Neuron (in vitro differentiated cells): Measurements from ENCODE around the gene PSMD5.

Experiments
- H2AFZ ChIP-seq: one replicate; pipeline ENCODE4 v1.6.1; 2013; ENCODE audit warnings: low read depth, mild to moderate bottlenecking, inconsistent platforms, low read length, moderate library complexity
- H3K27me3 ChIP-seq: one replicate; pipeline ENCODE4 v1.6.1; 2013; ENCODE audit warnings: low read length; ENCODE audit not compliant: insufficient read depth
- H3K36me3 ChIP-seq: one replicate; pipeline ENCODE4 v1.6.1; 2013; ENCODE audit warnings: low read length; ENCODE audit not compliant: insufficient read depth
- H3K4me1 ChIP-seq: one replicate; pipeline ENCODE4 v1.6.1; 2013; ENCODE audit warnings: low read length; ENCODE audit not compliant: insufficient read depth
- H3K4me3 ChIP-seq: 2 replicates; pipeline ENCODE4 v1.5.1; 2013; ENCODE audit warnings: mild to moderate bottlenecking, low read length, moderate library complexity
- H3K9me3 ChIP-seq: one replicate; pipeline ENCODE4 v1.6.1; 2013; ENCODE audit warnings: low read length

PSMD5 gene

DNA sequence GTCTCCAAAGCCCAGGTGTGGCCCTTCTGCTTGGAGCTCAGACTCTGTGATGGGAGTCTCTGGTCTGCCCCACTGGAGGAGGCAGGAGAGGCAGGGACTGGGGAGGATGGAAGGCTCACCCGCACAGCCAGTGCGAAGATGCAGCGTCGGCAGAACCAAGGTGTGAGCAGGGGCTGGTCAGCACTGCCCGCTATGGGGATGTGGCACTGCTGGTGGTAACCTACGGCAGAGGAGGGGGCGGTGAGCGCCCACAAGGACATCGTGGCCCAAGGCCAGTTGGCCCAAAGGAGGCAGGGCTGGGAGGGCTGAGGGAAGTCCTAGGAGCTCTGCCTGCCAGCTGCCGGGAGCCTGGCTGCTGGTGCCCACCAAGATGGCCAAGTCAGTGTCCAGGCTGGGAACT, 27.0 kb upstream of the PSMD5 start:
- Histone ChIP-seq H3K9me3 (peaks cover 3% of the 10 kb centered on the region), H3K27me3 (no peaks in the 10 kb centered on the region), H3K4me3 (no peak overlapping the region), H2AFZ (no peak overlapping the region), H3K4me1 (no peaks in the 10 kb centered on the region), H3K36me3 (peaks cover 62% of the 10 kb centered on the region)

DNA sequence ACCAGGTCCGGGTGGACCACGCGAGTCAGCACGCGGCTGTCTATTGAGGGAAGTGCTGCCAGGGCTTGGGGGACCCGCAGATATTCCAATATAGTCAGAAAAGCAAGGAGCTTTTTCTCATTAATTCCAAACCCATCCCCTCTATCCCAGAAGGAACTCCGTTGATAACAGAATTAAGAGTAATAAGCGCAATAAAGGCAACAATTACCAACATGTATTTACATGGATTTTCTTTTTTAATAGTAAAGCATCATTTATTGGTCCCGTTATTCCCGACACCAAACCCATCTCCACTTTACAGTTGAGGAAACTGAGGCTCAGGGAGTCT, 26.6 kb upstream of the PSMD5 start:
- peaks cover 58% of the 10 kb centered on the region for H3K36me3 ChIP-seq
- no peak overlapping the region for H2AFZ ChIP-seq
- H3K27me3 ChIP-seq = no peaks in the 10 kb centered on the region
- peaks cover 3% of the 10 kb centered on the region for H3K9me3 ChIP-seq
- H3K4me3 ChIP-seq = no peak overlapping the region
- no peaks in the 10 kb centered on the region for H3K4me1 ChIP-seq

DNA sequence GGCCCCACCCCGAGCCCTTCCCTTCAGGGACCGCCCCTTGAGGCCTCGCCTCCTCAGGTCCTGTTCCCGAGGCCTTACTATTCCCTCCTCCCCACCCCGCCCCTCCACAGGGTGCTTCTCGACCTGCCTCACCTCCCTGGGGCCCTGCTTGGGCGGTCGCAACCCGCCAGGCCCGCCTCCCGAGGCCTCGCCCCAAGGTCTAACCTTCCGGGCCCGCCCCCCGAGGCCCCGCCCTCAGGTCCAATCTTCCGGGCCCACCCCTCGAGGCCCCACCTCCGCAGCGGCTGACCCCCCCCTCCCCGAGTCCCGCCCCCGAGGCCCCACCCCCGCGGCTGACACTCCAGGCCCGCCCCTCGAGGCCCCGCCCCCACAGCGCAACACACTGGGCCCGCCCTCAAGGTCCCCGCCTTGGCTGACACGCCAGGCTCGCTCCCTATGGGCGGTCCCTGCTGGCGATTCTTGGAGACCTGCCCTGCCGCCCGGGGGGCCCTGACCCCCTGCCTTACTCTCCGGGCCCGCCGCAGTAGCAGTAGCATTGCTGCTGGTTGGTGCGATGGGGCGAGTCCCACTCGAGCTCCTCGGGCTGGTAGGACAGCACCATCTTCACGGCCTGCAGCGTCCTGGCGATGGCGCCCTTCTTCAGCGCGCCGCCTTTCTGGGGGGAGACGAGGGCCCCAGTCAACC, 26.1 kb upstream of the PSMD5 start:
- Histone ChIP-seq H3K4me3 (no peak overlapping the region), H3K4me1 (no peaks in the 10 kb centered on the region), H2AFZ (no peak overlapping the region), H3K9me3 (peaks cover 3% of the 10 kb centered on the region), H3K27me3 (no peaks in the 10 kb centered on the region), H3K36me3 (peaks cover 54% of the 10 kb centered on the region)

DNA sequence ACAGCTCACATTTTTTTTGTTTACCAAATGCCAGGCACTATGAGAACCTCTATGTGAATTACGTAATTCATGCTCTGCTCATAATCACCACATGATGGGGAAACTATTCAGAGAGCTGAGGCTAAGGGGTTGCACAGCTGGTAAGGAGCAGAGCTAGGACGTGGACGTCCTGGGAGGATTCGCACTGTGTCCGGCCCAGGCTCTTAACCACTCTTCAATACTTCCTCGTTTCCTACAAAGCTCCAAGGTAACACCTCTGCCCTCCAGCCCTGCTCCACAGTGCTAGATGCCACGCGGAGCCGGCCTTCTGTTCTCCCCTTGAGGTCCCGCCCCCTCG, 25.6 kb upstream of the PSMD5 start:
- H3K4me3 ChIP-seq = no peak overlapping the region
- no peaks in the 10 kb centered on the region for H3K27me3 ChIP-seq
- peaks cover 53% of the 10 kb centered on the region for H3K36me3 ChIP-seq
- H3K4me1 ChIP-seq = no peaks in the 10 kb centered on the region
- H3K9me3 ChIP-seq = peaks cover 3% of the 10 kb centered on the region
- no peak overlapping the region for H2AFZ ChIP-seq

DNA sequence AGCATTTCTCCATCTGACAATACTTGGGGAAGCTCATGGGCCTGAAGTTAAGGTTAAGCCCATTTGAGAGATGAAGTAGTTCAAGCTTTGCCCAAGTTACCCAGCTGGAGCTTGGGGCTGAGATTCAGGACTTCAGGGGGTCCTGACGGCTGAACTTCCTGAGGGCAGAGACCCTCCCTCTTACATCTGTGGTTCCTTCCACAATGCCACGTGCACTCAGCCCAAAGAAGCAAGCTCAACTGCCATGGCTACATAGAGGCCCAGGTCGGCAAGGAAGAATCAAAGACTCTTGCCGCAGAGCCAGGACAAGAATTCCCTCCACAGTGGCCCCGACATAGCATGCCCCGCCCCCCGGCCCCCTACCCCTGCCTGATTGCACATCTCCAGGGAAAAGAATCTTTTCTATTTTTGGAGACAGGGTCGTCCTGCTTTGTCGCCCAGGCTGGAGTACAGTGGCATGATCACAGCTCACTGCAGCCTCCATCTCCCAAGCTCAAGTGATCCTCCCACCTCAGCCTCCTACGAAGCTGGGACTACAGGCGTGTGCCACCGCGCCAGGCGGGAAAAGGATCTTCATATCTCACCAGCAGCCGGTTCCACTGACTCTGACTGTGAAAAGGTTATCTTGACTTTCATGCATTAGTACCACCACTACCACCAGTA, 25.1 kb upstream of the PSMD5 start:
- Histone ChIP-seq H3K4me3 (no peak overlapping the region), H2AFZ (no peak overlapping the region), H3K27me3 (no peaks in the 10 kb centered on the region), H3K9me3 (peaks cover 3% of the 10 kb centered on the region), H3K36me3 (peaks cover 52% of the 10 kb centered on the region), H3K4me1 (no peaks in the 10 kb centered on the region)

DNA sequence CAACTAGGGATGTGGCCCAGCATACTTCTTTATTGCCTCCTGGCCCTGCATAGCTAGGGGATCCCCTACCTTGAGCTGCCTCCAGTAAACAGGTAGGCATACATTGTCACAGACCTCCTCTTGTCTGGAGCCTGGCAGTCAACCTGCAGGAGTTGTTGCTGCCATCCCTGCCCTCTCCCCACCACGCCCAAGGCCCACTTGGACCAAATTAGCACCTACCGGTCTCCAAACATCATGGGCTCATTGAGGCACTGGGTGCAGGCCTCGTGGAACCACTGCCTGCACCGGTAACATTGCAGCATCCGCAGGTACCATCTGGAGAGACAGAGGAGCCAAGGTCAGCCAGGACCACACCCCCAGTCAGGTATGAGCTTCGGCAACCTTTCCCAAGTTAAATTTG, 23.9 kb upstream of the PSMD5 start:
- H3K27me3 ChIP-seq = no peaks in the 10 kb centered on the region
- H2AFZ ChIP-seq = no peak overlapping the region
- peaks cover 60% of the 10 kb centered on the region for H3K36me3 ChIP-seq
- no peaks in the 10 kb centered on the region for H3K4me1 ChIP-seq
- H3K4me3 ChIP-seq = no peak overlapping the region
- peaks cover 3% of the 10 kb centered on the region for H3K9me3 ChIP-seq

DNA sequence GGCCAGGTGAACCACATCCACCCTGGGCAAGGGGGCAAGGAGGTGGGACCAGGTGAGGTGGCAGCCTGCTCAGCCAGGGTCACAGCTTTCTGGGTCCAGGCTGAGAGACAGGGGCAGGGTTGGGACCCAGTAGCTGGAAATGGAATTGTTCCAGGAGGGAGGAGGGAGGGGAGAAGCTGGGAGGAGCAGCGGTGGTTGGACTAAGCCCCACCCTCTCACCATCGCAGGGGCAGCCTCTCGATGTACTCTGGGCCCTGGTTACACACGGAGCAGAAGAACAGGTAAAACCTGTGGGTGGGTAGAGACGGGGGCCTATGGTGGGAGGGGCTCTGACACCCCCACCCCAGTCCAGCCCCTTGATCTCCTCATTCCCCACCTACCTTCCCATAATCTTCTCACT, 23.1 kb upstream of the PSMD5 start:
- Histone ChIP-seq H2AFZ (no peak overlapping the region), H3K4me3 (no peak overlapping the region), H3K9me3 (peaks cover 3% of the 10 kb centered on the region), H3K4me1 (no peaks in the 10 kb centered on the region), H3K27me3 (no peaks in the 10 kb centered on the region), H3K36me3 (peaks cover 68% of the 10 kb centered on the region)

DNA sequence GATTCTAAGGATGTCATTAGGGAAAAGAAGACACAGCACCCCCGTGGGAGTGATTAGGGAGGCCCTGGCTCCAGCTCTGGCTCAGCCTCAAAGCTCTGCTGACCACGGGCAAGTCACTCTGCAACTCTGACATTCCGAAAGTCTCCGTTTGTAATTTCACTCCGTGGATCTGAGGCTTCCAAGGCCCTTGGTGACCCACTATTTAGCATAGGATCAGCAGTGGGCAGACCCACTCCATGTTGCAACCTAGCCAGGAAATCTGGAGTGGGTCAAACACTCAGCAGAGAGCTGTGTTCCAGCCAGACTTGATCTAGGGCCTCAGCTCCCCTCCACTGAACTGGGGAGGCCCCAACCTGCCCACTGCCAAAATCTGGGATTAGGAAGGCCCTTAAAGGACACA, 22.5 kb upstream of the PSMD5 start:
- no peaks in the 10 kb centered on the region for H3K27me3 ChIP-seq
- peaks cover 3% of the 10 kb centered on the region for H3K9me3 ChIP-seq
- H3K36me3 ChIP-seq = peaks cover 68% of the 10 kb centered on the region
- H3K4me1 ChIP-seq = no peaks in the 10 kb centered on the region
- H2AFZ ChIP-seq = no peak overlapping the region
- H3K4me3 ChIP-seq = no peak overlapping the region

DNA sequence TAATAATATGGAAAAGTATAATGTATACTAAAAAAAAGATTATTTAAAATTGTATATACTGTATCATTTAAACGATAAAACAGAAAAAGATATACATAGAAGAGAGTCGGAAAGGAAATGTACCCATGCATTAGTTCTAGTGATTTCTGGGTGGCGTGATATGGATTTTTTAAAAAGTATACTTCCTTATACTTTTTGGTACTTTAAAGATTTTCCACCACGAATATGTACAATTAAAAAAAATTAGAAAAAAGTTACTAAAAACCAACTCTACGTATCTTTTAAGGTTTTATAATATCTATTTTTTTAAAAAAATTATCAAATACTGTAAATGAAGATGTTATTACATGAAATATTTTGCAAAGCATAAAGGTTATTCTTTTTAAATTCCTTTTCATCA, 22.0 kb upstream of the PSMD5 start:
- Histone ChIP-seq H3K9me3 (peaks cover 2% of the 10 kb centered on the region), H3K4me1 (no peaks in the 10 kb centered on the region), H3K27me3 (no peaks in the 10 kb centered on the region), H2AFZ (no peak overlapping the region), H3K36me3 (peaks cover 69% of the 10 kb centered on the region), H3K4me3 (no peak overlapping the region)

DNA sequence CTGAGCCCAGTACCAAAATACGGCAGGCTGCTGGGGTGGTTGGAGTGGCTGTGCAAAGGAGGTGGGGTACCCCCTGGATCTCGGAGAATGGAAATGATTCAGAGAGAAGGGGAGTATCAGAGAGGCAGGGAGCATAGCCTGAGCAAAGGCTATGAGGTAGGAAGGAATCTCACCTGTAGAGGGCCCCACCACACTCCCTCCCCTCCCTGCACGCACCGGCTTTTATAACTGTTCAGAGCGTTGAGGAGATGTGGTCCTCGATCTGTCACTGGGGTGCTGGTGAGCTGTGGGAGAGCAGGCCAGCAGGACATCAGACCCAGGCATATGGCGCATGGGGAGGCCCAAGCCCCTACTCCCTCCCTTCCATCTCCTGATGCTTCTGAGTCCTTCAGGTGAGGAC, 21.1 kb upstream of the PSMD5 start:
- H3K36me3 ChIP-seq = peaks cover 69% of the 10 kb centered on the region
- no peaks in the 10 kb centered on the region for H3K9me3 ChIP-seq
- H2AFZ ChIP-seq = no peak overlapping the region
- no peaks in the 10 kb centered on the region for H3K4me1 ChIP-seq
- no peaks in the 10 kb centered on the region for H3K27me3 ChIP-seq
- H3K4me3 ChIP-seq = no peak overlapping the region

DNA sequence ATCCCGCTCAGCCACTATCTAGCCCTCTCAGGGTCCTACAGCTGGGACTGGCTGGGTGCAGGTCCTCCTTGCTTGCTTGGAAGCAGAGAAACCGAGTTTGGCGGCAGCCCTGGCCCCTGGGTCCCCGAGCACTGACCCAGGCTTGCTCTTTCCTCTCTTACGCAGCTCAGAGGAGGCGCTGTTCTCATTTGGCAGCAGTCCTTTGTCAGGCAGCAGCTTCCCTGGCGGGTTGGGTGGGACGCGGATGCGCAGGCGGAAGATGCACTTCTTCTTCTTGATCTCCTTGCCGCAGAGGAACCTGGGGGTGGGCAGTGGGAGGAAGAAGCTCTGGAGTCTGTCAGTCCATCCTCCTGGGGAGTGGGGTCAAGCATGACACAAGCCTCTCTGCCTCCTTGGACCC, 19.7 kb upstream of the PSMD5 start:
- Histone ChIP-seq H3K27me3 (no peaks in the 10 kb centered on the region), H3K9me3 (no peaks in the 10 kb centered on the region), H3K4me3 (no peak overlapping the region), H2AFZ (no peak overlapping the region), H3K4me1 (no peaks in the 10 kb centered on the region), H3K36me3 (peaks cover 79% of the 10 kb centered on the region)

DNA sequence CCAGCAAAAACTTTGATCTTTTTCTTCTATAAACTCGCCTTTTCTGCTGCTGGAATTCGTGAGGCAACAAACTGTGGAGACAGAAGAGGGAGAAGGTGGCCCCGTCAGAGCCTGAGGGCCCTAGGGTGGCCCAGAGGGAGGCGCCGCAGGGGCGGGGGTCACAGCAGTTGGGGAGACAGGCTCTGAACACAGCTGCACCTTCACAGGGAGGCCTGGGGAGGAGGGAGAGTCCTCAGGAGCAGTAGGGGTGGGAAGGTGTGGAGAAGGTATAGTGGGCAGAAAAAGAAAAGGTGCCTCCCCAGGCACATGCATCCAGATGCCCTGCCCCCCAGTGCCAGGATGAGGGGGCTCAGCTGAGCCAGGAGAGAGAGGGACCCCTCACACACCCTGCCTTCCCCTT, 19.2 kb upstream of the PSMD5 start:
- peaks cover 77% of the 10 kb centered on the region for H3K36me3 ChIP-seq
- no peaks in the 10 kb centered on the region for H3K27me3 ChIP-seq
- no peak overlapping the region for H3K4me3 ChIP-seq
- no peak overlapping the region for H2AFZ ChIP-seq
- no peaks in the 10 kb centered on the region for H3K9me3 ChIP-seq
- H3K4me1 ChIP-seq = no peaks in the 10 kb centered on the region

DNA sequence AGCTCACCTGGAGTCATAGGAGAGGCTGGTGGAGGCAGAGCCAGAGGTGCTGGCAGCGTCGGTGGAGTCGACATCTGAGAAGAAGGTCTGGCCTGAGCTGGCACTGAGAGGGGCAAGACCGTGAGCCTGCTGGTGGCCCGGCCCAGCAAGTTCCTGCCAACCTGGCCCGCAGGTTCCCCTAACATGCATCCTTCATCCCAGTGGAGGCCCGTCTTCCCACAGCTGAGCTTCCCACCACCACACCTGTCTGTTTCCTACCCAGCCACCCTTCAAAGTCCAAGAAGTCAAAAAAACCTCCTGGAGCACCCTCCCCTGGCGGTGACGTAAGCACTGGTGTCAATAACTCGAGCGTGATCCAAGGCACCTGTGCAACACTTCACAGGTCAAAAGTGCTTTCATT, 17.4 kb upstream of the PSMD5 start:
- Histone ChIP-seq H3K9me3 (no peaks in the 10 kb centered on the region), H3K36me3 (peaks cover 62% of the 10 kb centered on the region), H3K4me3 (no peak overlapping the region), H3K4me1 (no peaks in the 10 kb centered on the region), H2AFZ (no peak overlapping the region), H3K27me3 (no peaks in the 10 kb centered on the region)

DNA sequence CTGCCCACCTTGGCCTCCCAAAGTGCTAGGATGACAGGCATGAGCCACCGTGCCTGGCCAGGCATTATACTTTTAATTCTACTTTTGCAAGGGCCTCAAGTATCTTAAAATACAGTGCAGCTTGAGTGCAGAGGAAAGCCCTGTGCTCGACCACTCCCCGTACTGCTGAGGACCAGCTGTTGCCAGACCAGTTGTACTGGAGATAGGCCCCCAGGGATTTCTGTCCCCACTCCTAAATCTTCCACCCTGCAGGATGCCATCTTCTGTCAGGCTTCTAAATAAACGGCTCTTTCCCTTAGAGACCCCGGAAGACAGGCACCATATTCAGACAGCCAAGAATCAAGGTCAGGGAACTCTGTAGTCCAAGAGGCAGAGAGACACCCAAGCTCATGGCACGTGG, 16.6 kb upstream of the PSMD5 start:
- Histone ChIP-seq H3K4me3 (no peak overlapping the region), H3K36me3 (peaks cover 60% of the 10 kb centered on the region), H3K4me1 (no peaks in the 10 kb centered on the region), H2AFZ (no peak overlapping the region), H3K27me3 (no peaks in the 10 kb centered on the region), H3K9me3 (no peaks in the 10 kb centered on the region)
